ENCODE results near the gene C1orf232.

Gene C1orf232

GRCh38 chr1:26177182-26177684 lies 8.5 kb upstream of the C1orf232 start, which contains the start of gene CNKSR1:
TSS of gene CNKSR1 (plus strand) at chr1:26177491. CDS start at chr1:26177548, 57 bp downstream.
- DNase-seq = no peak

DNA sequence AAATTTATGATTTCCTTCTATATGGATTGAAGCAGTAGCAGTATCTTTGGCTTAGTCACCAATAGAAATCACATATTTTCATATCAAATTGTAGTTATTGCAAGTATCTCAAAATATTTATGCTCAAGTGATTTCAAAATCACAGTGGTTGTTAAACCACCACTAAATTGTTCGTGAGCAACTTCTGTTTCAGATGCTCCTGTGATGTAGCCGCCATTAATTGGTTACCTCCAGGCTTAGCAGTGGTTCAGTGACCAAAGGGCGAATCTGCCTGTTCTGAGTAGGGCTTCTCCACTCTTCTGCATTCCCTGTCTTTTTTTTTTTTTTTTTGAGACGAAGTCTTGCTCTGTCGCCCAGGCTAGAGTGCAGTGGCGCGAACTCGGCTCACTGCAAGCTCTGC lies 6.6 kb upstream of the C1orf232 start:
- DNase-seq = no peak

DNA sequence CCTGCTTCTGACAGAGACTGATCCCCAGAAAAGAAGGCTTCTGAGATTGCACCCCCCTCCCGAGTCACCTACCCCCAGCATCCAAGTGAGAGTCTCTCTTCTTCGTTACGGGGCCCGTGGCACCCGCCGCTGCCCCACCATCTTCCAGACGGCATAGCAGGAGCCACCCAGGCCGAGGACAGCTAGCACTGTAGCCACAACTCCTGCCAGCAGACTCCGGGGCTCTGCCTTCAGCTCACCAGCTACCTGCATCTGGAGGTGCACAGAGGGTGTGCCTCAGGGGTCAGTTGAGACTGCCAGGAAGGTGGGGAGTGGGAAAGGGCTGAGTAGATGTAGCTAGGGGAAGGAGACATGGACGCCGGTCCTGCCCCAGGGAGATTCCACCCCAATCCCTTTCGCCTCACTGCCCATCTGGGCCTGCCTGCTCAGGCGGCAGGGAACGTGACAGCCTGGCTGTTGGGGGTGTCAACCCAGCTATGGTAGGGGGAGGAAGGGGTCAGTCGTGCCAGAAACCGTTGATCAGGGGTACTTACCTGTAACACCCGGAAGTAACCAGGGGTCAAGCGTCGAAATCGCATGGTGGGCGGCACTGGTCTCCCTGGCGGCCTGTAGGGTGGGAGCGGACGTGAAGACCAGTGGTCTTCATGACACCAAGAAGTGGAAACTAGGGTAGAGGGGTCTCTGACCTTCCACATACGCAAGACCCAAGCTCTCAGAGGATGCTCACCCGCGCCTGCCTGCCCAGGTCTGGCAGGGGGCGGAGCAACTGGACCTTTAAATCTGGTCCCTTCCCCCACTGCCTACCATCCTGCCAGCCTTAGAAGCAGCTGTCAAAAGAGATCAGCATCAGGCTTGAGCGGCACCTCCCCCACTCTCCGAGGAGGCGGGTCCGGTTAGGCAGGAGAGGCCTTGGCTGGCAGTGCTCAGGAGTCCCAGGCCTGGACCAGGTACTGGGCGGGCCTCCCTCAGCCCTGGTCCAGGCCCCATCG lies 2.6 kb upstream of the C1orf232 start, which contains the start of gene ZNF593OS:
ZNF593OS (minus strand) TSS at position 749 of the 989 bp plus-strand sequence; CDS start at position 578, 171 bp downstream.
- DNase-seq = no peak

GRCh38 chr1:26170472-26170821 lies 1.7 kb upstream of the C1orf232 start:
- no peak for DNase-seq

- DNase-seq = peak; percentile 89
Observed at GRCh38 chr1:26169669-26170471, 1.1 kb upstream of the C1orf232 start, which contains the start of gene ZNF593. TSS of gene ZNF593 (plus strand) at chr1:26169908. CDS start at chr1:26169984, 76 bp downstream.

DNA sequence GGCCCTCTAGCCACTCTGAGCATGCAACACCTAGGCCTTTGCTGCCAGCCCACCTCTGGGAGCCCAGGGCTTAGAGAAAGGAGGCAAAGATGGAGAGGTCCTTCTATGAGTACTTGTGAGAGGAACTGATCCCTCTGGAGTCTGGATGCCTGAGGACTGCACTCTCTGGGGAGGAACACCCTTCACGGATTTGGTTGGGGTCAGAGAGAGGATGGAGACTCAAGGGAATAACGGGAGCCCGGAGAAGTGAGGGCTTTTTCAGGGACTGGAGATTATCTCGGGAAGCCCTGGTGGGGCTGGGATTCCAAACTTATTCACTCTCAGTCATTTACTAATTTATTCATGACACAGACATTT lies 413 bp upstream of the C1orf232 start:
- DNase-seq = no peak

DNA sequence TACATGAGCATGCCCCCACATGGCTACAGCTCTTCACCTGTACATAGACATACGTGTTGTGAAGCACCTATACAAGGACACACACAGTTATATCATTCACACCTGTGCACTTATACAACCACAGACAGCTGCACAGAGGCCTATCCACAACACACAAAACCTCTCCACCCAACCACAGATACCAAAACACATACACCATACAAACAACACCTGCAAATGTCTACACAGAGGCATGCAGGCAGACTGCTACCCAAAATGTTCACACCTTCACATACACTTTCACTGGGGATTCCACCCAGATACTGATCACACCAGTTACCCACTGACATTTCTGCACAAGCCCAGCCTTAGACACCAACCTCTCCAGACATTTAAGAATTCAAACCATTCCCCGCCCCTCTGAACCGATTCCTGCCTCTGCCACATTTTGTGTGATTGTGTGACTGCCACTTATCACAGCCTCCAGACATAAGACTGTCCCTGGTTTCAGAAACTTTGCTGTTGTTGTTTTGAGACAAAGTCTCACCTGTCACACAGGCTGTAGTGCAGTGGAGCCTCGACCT lies 2.0 kb downstream of the C1orf232 start:
- no peak for DNase-seq

DNA sequence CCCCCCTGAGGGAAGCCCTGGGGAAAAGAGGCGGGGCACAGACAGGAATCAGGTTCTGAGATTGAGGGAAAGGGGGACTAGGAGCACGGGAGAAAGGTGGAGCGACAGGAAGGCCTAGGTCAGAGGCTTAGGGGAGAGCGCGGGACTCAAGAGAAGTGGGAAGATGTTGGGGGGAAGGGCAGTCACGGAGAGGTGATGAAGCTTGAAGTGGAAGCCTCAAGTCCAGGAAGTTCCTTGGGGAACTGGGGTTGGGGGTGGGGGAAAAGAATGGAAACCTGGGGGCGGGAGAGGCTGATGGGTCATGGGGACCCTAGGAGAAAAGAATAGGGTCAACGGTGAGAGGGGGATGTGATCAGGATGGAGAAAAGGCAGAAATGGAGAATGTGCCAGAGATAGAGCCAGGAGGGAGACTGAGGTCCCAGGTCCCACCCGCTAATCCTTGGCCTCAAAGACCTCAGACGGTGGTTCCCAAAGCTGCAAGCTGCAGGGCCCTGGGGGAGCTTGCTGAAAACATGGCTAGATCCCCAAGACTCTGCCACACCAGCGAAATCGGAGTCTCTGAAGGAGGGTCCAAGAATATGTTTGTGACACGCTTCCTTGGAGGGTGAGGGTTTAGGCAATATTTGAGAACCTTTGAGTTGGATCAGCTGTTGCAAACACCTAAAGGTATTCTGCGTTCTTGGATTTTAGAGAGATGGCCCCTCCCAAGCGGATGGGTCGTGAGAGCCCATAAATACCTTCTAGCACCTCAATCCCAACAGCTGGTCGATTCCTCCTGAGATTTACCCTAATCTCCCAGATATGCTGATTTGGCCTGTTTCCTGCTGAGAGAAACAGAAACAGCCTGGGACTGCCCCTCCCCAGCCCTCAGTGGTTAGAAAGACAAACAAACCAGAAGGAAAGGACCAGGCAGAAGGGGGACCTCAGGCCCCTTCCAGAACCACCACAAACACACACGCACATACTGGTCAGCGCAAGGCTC lies 3.6 kb downstream of the C1orf232 start:
- DNase-seq = no peak

GRCh38 chr1:26164036-26164860 lies 4.5 kb downstream of the C1orf232 start:
- peak; percentile 59 for DNase-seq

DNA sequence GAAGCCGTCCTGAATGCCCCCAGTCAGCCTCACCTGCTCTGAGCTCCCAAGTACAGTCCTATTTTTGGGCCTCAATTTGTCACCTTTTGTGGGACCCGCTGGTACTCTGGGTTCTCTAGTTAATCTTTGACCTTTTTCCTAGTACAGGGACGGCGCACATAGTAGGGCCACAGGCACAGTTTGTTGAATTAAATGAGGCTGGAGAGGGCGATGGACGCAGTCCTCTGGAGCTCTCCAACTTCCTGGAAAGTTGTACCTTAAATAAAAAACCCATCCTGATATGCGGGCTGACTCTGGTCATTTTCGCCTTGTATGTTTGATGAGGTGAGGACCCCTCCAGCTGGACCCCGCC lies 5.1 kb downstream of the C1orf232 start:
- no peak for DNase-seq

- no peak for DNase-seq
Observed at GRCh38 chr1:26162220-26162709, 6.5 kb downstream of the C1orf232 start.

- DNase-seq = peak; percentile 44
Observed at GRCh38 chr1:26161415-26162219, 7.1 kb downstream of the C1orf232 start.

DNA sequence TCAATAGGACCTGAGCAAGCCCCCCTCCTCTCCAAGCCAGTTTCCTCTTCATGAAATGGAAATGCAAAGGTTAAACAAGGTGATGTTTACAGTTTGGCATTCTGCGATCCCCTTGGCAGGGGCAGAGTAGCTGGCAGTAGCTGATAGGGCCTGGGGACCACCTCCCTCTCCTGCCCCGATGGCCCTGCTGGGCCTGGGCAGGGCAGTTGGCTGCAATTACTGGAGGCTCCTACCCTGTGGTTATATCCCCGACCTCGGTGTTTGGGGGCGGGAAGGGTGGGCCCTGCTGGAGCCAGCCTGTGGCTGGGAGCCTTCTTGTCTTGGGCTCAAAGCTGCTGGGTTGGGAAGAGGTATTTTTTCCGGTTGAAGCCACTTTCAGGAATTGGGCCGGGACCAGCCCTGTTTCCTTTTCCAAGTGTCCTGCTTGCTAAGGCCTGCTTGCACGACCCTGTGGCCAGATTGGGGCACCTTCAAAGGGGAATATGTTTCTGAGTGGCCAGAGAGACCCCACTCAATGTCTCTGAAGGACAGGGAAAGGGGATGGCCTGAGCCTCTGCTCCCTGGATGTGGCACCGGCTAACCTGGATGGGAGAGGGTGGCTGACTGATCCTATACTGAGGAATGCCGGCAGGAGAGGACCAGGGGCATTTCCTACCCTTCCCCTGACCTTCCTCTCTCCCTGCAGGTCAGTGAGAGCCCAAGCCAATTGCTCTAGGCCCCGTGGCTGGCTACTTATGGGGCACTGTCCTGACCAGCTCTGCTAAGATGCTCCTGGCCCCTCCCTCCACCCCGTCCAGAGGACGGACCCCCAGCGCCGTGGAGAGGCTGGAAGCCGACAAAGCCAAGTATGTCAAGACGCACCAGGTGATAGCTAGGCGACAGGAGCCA lies 8.0 kb downstream of the C1orf232 start:
- DNase-seq = no peak

GRCh38 chr1:26159743-26160039 lies 9.1 kb downstream of the C1orf232 start:
- DNase-seq = no peak

GRCh38 chr1:26158908-26159742 lies 9.6 kb downstream of the C1orf232 start, which contains the start of gene FAM110D:
TSS of gene FAM110D (plus strand) at chr1:26159079. CDS start at chr1:26161292, 2,213 bp downstream.
- DNase-seq = no peak

DNA sequence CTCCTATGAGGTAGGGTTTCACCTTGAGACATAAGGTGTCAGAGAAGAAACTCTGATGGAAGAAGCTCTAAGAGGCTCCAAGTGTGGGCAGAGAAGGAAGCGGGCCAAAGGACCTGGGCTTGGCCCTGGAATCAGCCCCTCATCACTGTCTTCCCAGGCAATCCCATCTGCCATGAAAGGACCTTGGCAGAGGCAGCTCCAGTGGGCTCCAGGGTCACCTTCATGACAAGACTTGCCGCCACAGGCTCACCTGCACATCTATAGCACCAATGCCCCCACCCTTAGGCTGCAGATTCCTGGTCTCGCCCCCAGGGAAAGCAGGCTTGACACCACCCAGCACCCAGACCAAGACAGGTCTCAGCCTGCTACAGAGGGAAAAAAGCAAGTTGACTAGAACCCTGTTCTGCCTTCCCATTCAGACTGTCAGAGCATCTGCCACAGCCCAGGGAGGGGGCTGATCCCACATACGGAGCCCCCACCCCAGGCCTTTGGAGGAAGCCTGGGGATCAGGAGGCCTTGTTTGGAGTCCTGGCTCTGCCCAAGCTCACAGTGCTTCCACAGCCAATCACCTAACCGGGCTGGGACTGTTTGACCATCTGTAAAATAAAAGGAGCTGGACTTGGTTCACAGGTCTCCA lies 10.4 kb downstream of the C1orf232 start:
- DNase-seq = no peak

DNA sequence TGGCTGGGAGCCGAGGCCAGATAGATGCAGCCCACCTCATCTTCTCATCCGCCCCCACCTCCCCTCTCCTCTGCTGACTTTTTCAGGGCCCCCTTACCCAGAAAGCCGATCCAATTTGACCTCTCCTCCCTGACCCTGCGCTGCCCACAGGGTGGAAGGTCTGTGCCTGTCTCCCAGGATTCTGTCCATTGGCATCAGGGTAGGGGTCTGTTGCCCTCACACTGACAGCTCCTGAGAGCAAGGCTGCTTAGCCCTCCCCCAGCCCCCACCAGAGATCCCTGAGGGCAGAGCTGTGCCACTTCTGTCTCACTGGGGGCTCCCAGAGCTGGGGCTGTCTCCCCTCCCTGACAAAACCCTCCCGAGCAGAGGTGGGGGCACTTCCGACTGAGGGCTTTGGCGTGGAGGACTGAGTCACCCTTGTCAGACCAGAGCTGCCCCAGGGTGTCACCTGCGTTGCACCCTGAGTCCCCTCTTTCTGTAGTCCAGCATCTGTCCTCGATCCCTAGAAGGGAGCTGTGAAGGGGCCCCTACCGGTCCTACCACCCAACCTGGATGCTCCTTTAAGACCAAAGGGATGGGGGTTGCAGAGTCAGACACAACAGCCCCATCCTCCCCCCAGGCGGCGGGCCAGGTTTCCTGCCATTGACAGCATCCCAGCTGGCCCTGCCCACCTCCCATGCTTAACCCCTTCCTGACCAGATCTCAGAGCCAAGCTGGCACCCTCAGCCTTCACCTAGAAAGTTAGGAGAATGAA lies 12.3 kb downstream of the C1orf232 start:
- no peak for DNase-seq

All from activated naive CD4-positive, alpha-beta T cell treated with Interleukin-2 at 50 U/mL for 16 hours (primary cell).